SU-DHL-6 (cell line): Measurements from ENCODE around the gene CD52.

Experiments
- EZH2phosphoT487 ChIP-seq: fragments of 200-600 bp; sonication (generic), shearing (Covaris generic); conservative IDR thresholded peaks from 2 replicates; pipeline ENCODE4 v1.6.1; 2018; ENCODE audit warnings: mild to moderate bottlenecking, antibody characterized with exemption, low read length, moderate library complexity, mixed read lengths
- TF ChIP-seq, protein P1 (sequence below): fragments of 200-600 bp; sonication (generic); IDR thresholded peaks from one replicate; pipeline ENCODE4 v1.5.1; 2017; ENCODE audit warnings: antibody characterized with exemption, mild to moderate bottlenecking, low read length, moderate library complexity; ENCODE audit not compliant: insufficient read depth, poor library complexity, severe bottlenecking

DNA sequence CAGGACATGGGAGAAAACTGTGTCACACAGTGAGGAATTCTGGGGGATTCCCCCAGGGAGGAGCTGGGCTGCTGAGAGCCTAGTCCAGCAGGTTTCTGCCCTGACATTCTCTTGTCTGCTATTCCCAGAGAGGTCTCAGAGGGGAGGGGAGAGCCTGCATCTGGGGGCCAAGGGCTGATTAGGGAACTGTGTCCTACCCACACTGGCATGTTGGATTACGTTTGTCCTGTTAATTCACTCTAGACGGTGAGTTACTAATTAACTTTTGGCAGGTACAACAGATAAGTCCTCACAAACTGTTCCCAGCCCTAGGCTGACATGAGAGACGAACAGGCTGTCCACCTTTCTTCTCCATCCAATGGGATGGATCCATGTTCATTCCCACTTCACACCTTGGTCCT is 40.5 kb upstream of the CD52 start:
- TF ChIP-seq, protein P1, sequence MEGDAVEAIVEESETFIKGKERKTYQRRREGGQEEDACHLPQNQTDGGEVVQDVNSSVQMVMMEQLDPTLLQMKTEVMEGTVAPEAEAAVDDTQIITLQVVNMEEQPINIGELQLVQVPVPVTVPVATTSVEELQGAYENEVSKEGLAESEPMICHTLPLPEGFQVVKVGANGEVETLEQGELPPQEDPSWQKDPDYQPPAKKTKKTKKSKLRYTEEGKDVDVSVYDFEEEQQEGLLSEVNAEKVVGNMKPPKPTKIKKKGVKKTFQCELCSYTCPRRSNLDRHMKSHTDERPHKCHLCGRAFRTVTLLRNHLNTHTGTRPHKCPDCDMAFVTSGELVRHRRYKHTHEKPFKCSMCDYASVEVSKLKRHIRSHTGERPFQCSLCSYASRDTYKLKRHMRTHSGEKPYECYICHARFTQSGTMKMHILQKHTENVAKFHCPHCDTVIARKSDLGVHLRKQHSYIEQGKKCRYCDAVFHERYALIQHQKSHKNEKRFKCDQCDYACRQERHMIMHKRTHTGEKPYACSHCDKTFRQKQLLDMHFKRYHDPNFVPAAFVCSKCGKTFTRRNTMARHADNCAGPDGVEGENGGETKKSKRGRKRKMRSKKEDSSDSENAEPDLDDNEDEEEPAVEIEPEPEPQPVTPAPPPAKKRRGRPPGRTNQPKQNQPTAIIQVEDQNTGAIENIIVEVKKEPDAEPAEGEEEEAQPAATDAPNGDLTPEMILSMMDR = no peak
- TF ChIP-seq EZH2phosphoT487 = no peak
